Activated T-cell treated with anti-CD3 and anti-CD28 coated beads, Interleukin-2, amount 50 U/mL, for 4 hours (primary cell): Measurements from ENCODE around the gene BSG. TPM values are rescaled to one million over a fixed set of nuclear protein-coding genes. Genes with fewer than 3 reads are reported as not detected.

Experiments used
- ATAC-seq, 2 donors: fragments of 200-7000 bp; cut with Tn5 transposase; one replicate each; pipeline ENCODE4 v1.10.0; 2021
- DNase-seq: peaks from one replicate; pipeline ENCODE4 v3.0.0-alpha.2; 2020
- H3K27me3 Mint-ChIP-seq: one replicate; pipeline ENCODE4 v1.8.0; 2021; ENCODE audit warnings: low read depth, mixed read lengths
- H3K36me3 Mint-ChIP-seq: one replicate; pipeline ENCODE4 v1.8.0; 2022; ENCODE audit warnings: mixed read lengths; ENCODE audit not compliant: insufficient read depth
- H3K4me1 Mint-ChIP-seq: one replicate; pipeline ENCODE4 v1.8.0; 2021; ENCODE audit warnings: low read depth, mixed read lengths
- H3K4me3 Mint-ChIP-seq: one replicate; pipeline ENCODE4 v1.8.0; 2021; ENCODE audit warnings: mild to moderate bottlenecking, moderate library complexity, mixed read lengths
- H3K9me3 Mint-ChIP-seq: one replicate; pipeline ENCODE4 v1.8.0; 2021; ENCODE audit warnings: mixed read lengths
- total RNA-seq, 3 donors: library from RNA; stranded (reverse); gene quantifications; one replicate each; pipeline ENCODE4 v1.2.1, GENCODE V29; 2021

The BSG gene
- total RNA-seq, 3 donors from 2014 or later = 241 to 277 (median 250) TPM

GRCh38 chr19:608155-609003 lies 36.0 kb downstream of the BSG start:
- Mint-ChIP-seq H3K27me3 (no peaks in the 10 kb centered on the region), H3K36me3 (no peaks in the 10 kb centered on the region), H3K4me1 (peaks cover 22% of the 10 kb centered on the region), H3K9me3 (no peaks in the 10 kb centered on the region), H3K4me3 (no peak overlapping the region)
- ATAC-seq (no peak), DNase-seq (no peak)

DNA sequence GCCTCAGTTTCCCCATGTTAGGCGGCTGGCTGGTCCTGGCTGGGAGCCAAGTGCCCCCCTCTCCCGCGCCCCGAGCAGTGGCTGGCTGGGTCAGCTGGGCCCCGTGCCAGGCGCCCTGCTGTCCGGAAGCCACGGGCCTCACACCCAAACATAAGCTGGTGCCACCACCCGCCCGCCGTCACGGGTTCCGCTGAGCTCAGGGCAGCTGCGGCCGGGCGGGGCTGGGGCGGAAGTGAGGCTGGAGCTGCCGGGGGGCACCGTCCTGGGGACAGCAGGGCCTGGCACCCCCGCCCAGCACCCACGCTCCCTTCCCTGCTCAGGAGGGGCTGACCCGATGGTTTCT lies 36.6 kb downstream of the BSG start:
- no peaks in the 10 kb centered on the region for H3K36me3 Mint-ChIP-seq
- H3K4me3 Mint-ChIP-seq = no peak overlapping the region
- no peaks in the 10 kb centered on the region for H3K9me3 Mint-ChIP-seq
- peaks cover 22% of the 10 kb centered on the region for H3K4me1 Mint-ChIP-seq
- ATAC-seq (no peak), DNase-seq (no peak)
- no peaks in the 10 kb centered on the region for H3K27me3 Mint-ChIP-seq

- H3K36me3 Mint-ChIP-seq = no peaks in the 10 kb centered on the region
- peak; percentile 11 for ATAC-seq
- peaks cover 22% of the 10 kb centered on the region for H3K4me1 Mint-ChIP-seq
- DNase-seq = no peak
- H3K27me3 Mint-ChIP-seq = no peaks in the 10 kb centered on the region
- H3K4me3 Mint-ChIP-seq = peak overlapping the region; percentile 84
- no peaks in the 10 kb centered on the region for H3K9me3 Mint-ChIP-seq
These were observed 37.8 kb downstream of the BSG start for GRCh38 chr19:610071-610800.

GRCh38 chr19:610801-611480 lies 38.5 kb downstream of the BSG start:
- no peaks in the 10 kb centered on the region for H3K9me3 Mint-ChIP-seq
- H3K4me3 Mint-ChIP-seq = peak overlapping the region; percentile 84
- H3K36me3 Mint-ChIP-seq = peaks cover 3% of the 10 kb centered on the region
- H3K27me3 Mint-ChIP-seq = no peaks in the 10 kb centered on the region
- ATAC-seq (peak; percentile 29 to 45), DNase-seq (peak; percentile 34)
- H3K4me1 Mint-ChIP-seq = peaks cover 26% of the 10 kb centered on the region

- Mint-ChIP-seq H3K4me1 (peaks cover 26% of the 10 kb centered on the region), H3K36me3 (peaks cover 3% of the 10 kb centered on the region), H3K4me3 (peak overlapping the region; percentile 84), H3K27me3 (no peaks in the 10 kb centered on the region), H3K9me3 (no peaks in the 10 kb centered on the region)
- DNase-seq = peak; percentile 55
- ATAC-seq = peak; percentile 86 to 89
These were observed 39.1 kb downstream of the BSG start for GRCh38 chr19:611481-611868.

DNA sequence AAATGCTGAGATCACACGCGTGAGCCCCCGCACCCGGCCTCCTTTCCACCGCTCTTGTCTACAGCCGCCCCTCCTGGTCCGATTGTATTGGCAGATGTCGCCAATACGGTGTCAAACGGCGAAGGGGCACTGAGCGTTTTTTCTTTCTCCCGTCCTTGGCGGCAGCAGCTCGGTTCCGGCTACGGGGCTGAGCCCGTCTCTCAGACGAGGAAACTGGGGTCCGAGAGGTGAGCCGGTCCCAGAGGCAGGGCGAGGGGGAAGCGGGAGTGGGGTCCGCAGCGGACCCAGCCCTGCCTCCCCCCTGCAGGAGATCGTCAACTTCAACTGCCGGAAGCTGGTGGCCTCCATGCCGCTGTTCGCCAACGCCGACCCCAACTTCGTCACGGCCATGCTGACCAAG lies 40.5 kb downstream of the BSG start:
- no peaks in the 10 kb centered on the region for H3K27me3 Mint-ChIP-seq
- ATAC-seq (no peak), DNase-seq (no peak)
- peaks cover 8% of the 10 kb centered on the region for H3K36me3 Mint-ChIP-seq
- no peak overlapping the region for H3K4me3 Mint-ChIP-seq
- H3K9me3 Mint-ChIP-seq = no peaks in the 10 kb centered on the region
- peaks cover 26% of the 10 kb centered on the region for H3K4me1 Mint-ChIP-seq

DNA sequence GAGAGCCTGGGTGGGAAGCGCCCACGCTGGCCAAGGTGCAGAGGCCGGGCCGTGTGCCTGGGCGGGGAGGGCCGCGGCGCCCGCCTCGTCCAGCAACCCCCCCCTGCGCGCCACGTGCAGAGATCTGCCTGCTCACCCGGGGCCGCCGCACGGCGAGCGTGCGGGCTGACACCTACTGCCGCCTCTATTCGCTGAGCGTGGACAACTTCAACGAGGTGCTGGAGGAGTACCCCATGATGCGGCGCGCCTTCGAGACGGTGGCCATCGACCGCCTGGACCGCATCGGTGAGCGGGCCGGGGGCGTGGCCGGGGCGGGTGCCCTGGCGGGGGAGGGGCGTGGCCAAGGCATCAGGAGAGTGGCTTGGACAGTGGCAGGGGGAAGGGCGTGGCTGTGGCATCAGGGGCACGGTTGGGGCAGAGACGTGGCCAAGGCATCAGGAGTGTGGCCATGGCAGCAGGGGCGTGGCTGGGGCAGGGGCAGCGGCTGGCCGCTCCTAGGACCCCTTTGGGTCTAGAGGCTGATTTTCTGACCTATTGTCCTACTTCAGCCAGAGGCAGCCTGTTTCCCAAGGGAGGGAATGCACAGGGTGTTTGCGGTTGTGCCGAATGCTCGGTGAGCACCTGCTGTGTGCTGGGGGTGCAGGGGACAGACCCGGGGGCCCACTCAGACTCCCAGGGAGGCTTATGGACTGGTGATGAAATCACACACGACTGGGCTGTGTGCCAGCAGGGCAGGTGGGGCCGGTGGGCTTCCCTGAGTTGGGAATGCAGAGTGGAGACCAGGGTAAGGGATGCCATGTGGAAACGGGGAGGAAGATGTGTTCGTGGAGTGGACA lies 41.6 kb downstream of the BSG start:
- Mint-ChIP-seq H3K4me3 (peak overlapping the region; percentile 4), H3K9me3 (no peaks in the 10 kb centered on the region), H3K4me1 (peaks cover 26% of the 10 kb centered on the region), H3K27me3 (no peaks in the 10 kb centered on the region), H3K36me3 (peaks cover 12% of the 10 kb centered on the region)
- DNase-seq = no peak
- no peak for ATAC-seq

DNA sequence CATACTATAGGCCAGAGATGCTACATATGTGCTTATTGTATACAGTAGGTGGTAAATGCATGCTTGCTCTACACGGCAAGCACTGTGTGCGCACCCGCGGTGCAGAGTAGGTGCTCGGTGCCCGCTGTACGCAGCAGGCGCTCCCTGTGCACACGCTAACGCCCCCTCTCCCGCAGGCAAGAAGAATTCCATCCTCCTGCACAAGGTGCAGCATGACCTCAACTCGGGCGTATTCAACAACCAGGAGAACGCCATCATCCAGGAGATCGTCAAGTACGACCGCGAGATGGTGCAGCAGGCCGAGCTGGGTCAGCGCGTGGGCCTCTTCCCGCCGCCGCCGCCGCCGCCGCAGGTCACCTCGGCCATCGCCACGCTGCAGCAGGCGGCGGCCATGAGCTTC lies 43.2 kb downstream of the BSG start:
- H3K9me3 Mint-ChIP-seq = no peaks in the 10 kb centered on the region
- peaks cover 13% of the 10 kb centered on the region for H3K36me3 Mint-ChIP-seq
- no peaks in the 10 kb centered on the region for H3K27me3 Mint-ChIP-seq
- DNase-seq = no peak
- H3K4me3 Mint-ChIP-seq = no peak overlapping the region
- ATAC-seq = no peak
- H3K4me1 Mint-ChIP-seq = peaks cover 18% of the 10 kb centered on the region

DNA sequence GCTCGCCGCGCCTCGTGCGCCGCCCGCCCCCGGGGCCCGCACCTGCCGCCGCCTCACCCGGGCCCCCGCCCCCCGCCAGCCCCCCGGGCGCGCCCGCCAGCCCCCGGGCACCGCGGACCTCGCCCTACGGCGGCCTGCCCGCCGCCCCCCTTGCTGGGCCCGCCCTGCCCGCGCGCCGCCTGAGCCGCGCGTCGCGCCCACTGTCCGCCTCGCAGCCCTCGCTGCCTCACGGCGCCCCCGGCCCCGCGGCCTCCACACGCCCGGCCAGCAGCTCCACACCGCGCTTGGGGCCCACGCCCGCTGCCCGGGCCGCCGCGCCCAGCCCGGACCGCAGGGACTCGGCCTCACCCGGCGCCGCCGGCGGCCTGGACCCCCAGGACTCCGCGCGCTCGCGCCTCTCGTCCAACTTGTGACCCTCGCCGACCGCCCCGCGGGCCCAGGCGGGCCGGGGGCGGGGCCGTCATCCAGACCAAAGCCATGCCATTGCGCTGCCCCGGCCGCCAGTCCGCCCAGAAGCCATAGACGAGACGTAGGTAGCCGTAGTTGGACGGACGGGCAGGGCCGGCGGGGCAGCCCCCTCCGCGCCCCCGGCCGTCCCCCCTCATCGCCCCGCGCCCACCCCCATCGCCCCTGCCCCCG lies 43.8 kb downstream of the BSG start:
- DNase-seq = no peak
- Mint-ChIP-seq H3K36me3 (peaks cover 13% of the 10 kb centered on the region), H3K4me1 (peaks cover 13% of the 10 kb centered on the region)

DNA sequence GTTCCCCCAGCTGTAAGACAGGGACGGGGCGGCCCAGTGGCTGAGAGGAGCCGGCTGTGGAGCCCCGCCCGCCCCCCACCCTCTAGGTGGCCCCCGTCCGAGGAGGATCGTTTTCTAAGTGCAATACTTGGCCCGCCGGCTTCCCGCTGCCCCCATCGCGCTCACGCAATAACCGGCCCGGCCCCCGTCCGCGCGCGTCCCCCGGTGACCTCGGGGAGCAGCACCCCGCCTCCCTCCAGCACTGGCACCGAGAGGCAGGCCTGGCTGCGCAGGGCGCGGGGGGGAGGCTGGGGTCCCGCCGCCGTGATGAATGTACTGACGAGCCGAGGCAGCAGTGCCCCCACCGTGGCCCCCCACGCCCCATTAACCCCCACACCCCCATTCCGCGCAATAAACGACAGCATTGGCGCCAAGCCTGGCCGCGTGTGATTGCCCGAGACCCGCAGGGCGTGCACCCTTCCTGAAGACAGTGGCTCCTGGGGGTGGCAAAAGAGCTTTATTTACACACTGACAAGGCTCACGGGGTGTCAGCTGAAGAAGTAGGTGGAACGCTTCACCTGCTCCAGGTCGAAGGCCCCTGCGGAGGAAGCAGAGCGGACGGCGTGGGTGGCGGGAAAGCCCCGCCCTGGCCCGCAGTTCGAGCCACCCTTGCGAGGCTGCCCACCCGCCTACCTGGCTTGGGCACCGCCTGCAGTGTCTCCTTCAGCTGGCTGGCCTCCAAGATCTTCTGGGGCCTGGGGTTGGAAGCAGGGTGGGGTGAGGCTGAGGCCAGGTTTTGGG lies 44.5 kb downstream of the BSG start:
- Mint-ChIP-seq H3K9me3 (no peaks in the 10 kb centered on the region), H3K36me3 (peaks cover 13% of the 10 kb centered on the region), H3K27me3 (no peaks in the 10 kb centered on the region), H3K4me3 (no peak overlapping the region), H3K4me1 (peaks cover 6% of the 10 kb centered on the region)
- ATAC-seq (no peak), DNase-seq (no peak)

More for the DNA sequence above, 43.8 kb downstream of the BSG start:
- no peaks in the 10 kb centered on the region for H3K9me3 Mint-ChIP-seq
- no peak for ATAC-seq
- no peak overlapping the region for H3K4me3 Mint-ChIP-seq
- no peaks in the 10 kb centered on the region for H3K27me3 Mint-ChIP-seq

GRCh38 chr19:617551-618246 lies 45.3 kb downstream of the BSG start:
- ATAC-seq (no peak), DNase-seq (no peak)
- no peak overlapping the region for H3K4me3 Mint-ChIP-seq
- H3K4me1 Mint-ChIP-seq = peaks cover 4% of the 10 kb centered on the region
- H3K9me3 Mint-ChIP-seq = no peaks in the 10 kb centered on the region
- peaks cover 13% of the 10 kb centered on the region for H3K36me3 Mint-ChIP-seq
- no peaks in the 10 kb centered on the region for H3K27me3 Mint-ChIP-seq

- Mint-ChIP-seq H3K4me1 (peaks cover 4% of the 10 kb centered on the region), H3K27me3 (no peaks in the 10 kb centered on the region), H3K4me3 (no peak overlapping the region), H3K9me3 (no peaks in the 10 kb centered on the region), H3K36me3 (peaks cover 13% of the 10 kb centered on the region)
- no peak for DNase-seq
- no peak for ATAC-seq
These were observed 45.8 kb downstream of the BSG start for GRCh38 chr19:618247-618619.
